ENCODE results near the gene HECA. TPM values are rescaled to one million over a fixed set of nuclear protein-coding genes. Genes with fewer than 3 reads are reported as not detected.
"Not testable (repeated sequence)": the region's sequence is repeated elsewhere in the genome, so short reads cannot be mapped to it uniquely, and the experiment has no call there.

HECA gene
- polyA plus RNA-seq, 5 donors = 14.6 to 19.8 (median 17.8) TPM

GRCh38 chr6:139134064-139134395 lies 850 bp upstream of the HECA start:
- DNase-seq = no peak

- peak; percentile 48 to 51 for DNase-seq
Measured at GRCh38 chr6:139135578-139136545, 982 bp downstream of the HECA start.

GRCh38 chr6:139137706-139138105 lies 2.8 kb downstream of the HECA start:
- no peak for DNase-seq

- not testable (repeated sequence) for DNase-seq
Measured at GRCh38 chr6:139140854-139141253, 6.0 kb downstream of the HECA start.

- DNase-seq = no peak
Measured at GRCh38 chr6:139142262-139142661, 7.4 kb downstream of the HECA start.

GRCh38 chr6:139143111-139143510 lies 8.2 kb downstream of the HECA start:
- DNase-seq = no peak

GRCh38 chr6:139144490-139145085 lies 9.7 kb downstream of the HECA start:
- no peak for DNase-seq

- no peak for DNase-seq
Measured at GRCh38 chr6:139145661-139146060, 10.8 kb downstream of the HECA start.

GRCh38 chr6:139146317-139146726 lies 11.4 kb downstream of the HECA start:
- DNase-seq = no peak

- DNase-seq = no peak
Measured at GRCh38 chr6:139147628-139148027, 12.7 kb downstream of the HECA start.

- no peak for DNase-seq
Measured at GRCh38 chr6:139148557-139149235, 13.8 kb downstream of the HECA start.

GRCh38 chr6:139149383-139149782 lies 14.5 kb downstream of the HECA start:
- DNase-seq = no peak

GRCh38 chr6:139150920-139151319 lies 16.0 kb downstream of the HECA start:
- no peak for DNase-seq

GRCh38 chr6:139151425-139152087 lies 16.7 kb downstream of the HECA start:
- no peak for DNase-seq

- no peak for DNase-seq
Measured at GRCh38 chr6:139152088-139152891, 17.4 kb downstream of the HECA start.

- DNase-seq = no peak
Measured at GRCh38 chr6:139152892-139153271, 18.0 kb downstream of the HECA start.

GRCh38 chr6:139153855-139154254 lies 19.0 kb downstream of the HECA start:
- no peak for DNase-seq

- DNase-seq = no peak
Measured at GRCh38 chr6:139154881-139155547, 20.1 kb downstream of the HECA start.

- no peak for DNase-seq
Measured at GRCh38 chr6:139156102-139156501, 21.2 kb downstream of the HECA start.

- DNase-seq = no peak
Measured at GRCh38 chr6:139156551-139156950, 21.7 kb downstream of the HECA start.

GRCh38 chr6:139157086-139157485 lies 22.2 kb downstream of the HECA start:
- DNase-seq = not testable (repeated sequence)
